ENCODE results near the gene TRPC1.
A peak's percentile ranks its signal among the peaks of the same experiment; 100 is the strongest.

TRPC1 gene

DNA sequence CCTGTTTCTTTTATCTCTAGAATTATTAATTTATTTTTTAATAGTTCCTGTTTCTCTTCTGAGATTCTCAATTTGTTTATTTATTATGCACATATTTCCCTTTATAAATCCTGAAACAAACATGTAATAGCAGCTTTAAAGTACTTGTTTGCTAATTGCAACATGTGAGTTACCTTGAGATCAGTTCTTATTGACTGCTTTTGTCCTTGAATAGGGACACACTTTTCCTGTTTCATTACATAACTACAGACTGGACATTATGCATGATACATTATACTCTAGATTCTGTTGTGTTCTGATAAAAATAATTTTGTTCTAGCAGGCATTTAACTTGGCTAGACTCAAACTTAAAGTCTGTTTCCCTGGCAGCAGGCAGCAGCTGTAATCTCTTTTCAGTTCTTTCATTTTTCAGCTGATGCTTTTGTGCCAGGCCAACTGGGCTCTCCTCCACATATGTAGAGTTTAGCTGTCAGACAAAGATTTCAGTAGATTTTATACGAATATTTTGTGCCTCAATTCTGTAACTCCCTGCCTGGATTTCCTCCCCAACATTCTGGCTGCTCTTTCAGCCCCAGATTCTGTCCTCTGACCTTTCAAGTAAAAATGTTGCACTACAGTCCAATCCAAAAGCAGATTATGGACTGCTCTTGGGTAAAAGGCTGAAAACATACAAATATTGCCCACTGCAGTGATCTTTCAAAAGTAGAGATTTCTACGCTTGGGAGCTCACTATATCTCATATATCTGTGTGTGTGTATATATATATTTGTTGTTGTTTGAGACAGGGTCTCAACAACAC is 123.1 kb downstream of the TRPC1 start:
- DNase-seq: no peak

DNA sequence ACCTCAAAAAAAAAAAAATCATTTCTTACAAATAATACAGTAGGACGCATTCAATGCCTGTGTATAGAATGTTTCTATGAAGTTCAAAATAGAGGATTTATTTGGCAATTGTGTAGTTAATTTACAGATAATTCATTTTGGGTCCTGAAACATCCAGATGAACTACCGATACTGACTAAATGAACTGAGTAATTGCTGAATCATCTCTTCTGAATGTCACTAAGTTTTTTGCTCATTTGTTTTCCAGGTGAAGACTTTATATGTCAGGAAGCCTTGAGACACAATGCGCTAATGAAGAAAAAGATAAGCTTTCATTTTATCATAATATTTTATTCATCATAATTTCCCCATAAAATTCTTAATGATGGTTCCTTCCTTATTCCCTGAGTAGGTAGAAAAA is 125.3 kb downstream of the TRPC1 start:
- no peak for DNase-seq

DNA sequence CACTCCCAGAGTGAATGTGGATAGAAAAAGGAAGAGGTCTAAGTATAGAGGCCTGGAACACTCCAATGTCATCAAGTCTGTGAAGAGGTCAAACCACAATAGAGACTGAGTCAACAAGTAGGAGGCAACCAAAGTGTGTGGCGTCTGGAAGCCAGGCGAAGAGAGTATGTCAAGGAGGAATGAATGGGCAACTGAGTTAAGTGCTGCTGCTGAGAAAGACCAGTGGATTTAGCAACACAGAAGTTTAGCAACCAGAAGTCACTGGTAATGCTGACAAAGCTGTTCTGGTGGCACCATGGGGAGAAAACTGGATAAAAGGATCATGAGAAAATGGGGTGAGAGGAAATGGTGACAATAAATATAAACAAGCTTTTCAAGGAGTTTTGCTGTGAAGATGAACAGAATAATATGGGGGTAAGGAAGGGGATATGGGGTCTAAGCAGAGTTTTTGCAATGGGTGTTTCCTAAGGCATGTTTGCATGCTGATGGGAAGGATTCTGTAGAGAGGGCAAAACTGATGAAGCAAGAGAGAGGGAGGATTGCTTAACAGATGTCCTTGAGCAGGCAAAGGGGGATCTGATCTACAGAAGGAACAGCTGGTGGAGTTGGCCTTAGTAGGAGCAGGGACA is 126.7 kb downstream of the TRPC1 start:
- peak; percentile 53 for DNase-seq

DNA sequence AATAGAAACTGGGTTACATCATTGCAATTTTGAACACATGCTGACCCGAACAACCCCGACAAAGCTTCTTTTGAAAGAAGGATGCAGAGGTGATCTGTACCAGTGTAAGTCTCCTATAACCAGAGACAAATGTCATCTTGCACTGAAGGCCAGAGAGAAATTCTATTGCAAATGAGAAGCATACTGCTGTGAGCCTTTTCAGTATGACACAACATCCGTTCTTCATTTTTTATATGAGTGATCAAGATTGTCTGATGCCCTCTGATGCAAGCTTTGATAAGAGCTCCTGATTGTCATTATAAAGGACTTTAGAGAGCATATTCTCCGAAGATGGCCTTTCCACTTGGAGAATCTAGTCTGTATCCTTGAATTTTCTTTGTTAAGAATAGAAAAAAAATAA is 128.2 kb downstream of the TRPC1 start:
- peak; percentile 54 for DNase-seq

DNA sequence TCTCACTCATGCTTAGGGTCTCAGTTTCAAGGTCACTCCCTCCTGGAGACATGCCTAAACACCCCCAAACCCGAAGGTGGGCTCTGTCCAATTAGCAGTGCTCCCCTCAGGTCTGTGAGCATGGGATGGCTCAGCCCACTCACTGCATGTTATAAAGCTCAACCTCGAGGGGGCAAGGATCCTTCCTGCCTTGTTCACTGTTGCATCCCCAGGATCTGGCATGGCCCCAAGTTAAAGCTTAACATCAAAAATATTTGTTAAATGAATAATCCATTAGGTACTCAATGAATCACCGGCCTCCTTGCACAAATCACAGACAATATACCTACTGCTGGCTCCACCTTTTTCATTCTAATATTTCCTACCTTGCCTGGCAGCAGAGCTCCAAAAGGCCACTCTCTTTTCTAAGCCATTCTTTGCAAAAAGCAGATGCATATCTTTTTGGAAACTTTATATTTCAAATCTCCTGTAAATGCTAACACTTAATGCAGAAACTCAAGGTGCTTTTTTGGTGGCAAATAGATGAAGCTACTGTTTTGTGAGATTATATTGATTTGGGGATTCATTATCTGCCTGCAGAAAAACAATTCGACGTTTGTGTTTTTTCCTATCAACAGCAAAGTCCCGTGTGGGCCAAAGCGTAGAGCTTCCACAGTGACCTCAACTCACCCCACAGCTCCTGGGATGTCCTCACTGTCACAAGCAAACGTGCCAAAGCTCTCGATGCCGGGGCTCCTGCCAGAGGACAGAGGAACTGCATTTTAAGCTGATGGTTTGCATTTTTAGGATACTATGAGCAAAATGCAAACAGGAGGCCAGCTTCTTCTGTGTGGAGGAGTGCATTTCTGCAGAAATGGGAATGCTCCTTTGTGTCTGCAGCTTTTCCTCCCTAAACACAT is 129.7 kb downstream of the TRPC1 start:
- no peak for DNase-seq

DNA sequence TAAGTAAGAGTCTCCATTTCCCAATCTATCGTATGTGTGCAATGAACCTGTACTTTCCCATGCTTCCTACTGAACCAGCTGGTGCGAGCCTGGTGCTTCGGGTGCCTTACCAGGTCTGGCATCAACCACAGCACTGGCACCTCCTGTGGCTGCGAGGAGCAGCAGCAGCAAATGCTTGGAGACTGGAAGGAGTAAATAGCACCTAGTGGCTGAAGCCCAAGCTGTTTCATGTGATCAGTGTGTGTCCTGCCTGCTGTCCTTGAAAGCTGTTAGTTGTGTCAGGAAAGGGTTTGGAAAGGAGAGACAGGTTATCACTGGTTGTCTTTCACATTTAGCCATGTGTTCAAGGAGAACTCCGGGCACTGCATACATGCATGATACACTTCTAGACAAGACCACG is 133.2 kb downstream of the TRPC1 start:
- DNase-seq: peak; percentile 11

Measured in activated CD4-positive, alpha-beta T cell treated with anti-CD3 and anti-CD28 coated beads, Interleukin-2, Interleukin-6, amounts not matched to agents 100 ng/mL and 50 ng/mL, durations not matched to agents 16 hours and 8 hours (primary cell).